SK-N-SH treated with all-trans-retinoic acid at 6 μM for 48 hours (cell line): ENCODE data around the gene GOLGA6A.
"Not testable (repeated sequence)": the region's sequence is repeated elsewhere in the genome, so short reads cannot be mapped to it uniquely, and the experiment has no call there.

Experiments used
- ARNTL ChIP-seq: fragments of 450-650 bp; formaldehyde crosslinking; IDR thresholded peaks from 2 replicates; pipeline ENCODE4 v1.5.0; 2020; ENCODE audit warnings: low read depth, mild to moderate bottlenecking, moderate library complexity, borderline replicate concordance
- CREB5 ChIP-seq: fragments of 250-450 bp; sonication (Bioruptor Pico); IDR thresholded peaks from 2 replicates; pipeline ENCODE4 v1.5.1; 2020; ENCODE audit warnings: low read depth, mild to moderate bottlenecking, moderate library complexity
- CSDC2 ChIP-seq: fragments of 250-450 bp; sonication (Bioruptor Pico); IDR thresholded peaks from 2 replicates; pipeline ENCODE4 v1.5.0; 2020; ENCODE audit warnings: mild to moderate bottlenecking, moderate library complexity
- ESRRG ChIP-seq: fragments of 250-450 bp; sonication (Bioruptor Pico); IDR thresholded peaks from 2 replicates; pipeline ENCODE4 v1.6.1; 2021; ENCODE audit warnings: mild to moderate bottlenecking
- POU6F1 ChIP-seq: fragments of 250-450 bp; sonication (Bioruptor Pico); IDR thresholded peaks from 2 replicates; pipeline ENCODE4 v1.8.0; 2021; ENCODE audit warnings: low read depth, mild to moderate bottlenecking, moderate library complexity, borderline replicate concordance
- RARB ChIP-seq: fragments of 250-450 bp; sonication (Bioruptor Pico); IDR thresholded peaks from 2 replicates; pipeline ENCODE4 v1.8.0; 2021; ENCODE audit warnings: mild to moderate bottlenecking, moderate library complexity
- SNAI2 ChIP-seq: fragments of 250-450 bp; sonication (Bioruptor Pico); IDR thresholded peaks from 2 replicates; pipeline ENCODE4 v1.5.0; 2020; ENCODE audit warnings: mild to moderate bottlenecking, moderate library complexity
- ZFP30 ChIP-seq: fragments of 450-650 bp; formaldehyde crosslinking; IDR thresholded peaks from 2 replicates; pipeline ENCODE4 v1.5.0; 2022; ENCODE audit warnings: mild to moderate bottlenecking, moderate library complexity
- ZNF70 ChIP-seq: fragments of 450-650 bp; formaldehyde crosslinking; IDR thresholded peaks from 2 replicates; pipeline ENCODE4 v1.5.0; 2020; ENCODE audit warnings: mild to moderate bottlenecking, moderate library complexity
- TF ChIP-seq, protein P1 (sequence below): fragments of 250-450 bp; sonication (Bioruptor Pico); IDR thresholded peaks from 2 replicates; pipeline ENCODE4 v1.5.0; 2020; ENCODE audit warnings: mild to moderate bottlenecking, moderate library complexity

GRCh38 chr15:74072132-74072531, 10.2 kb downstream of the GOLGA6A start:
- not testable (repeated sequence) for TF ChIP-seq POU6F1; SNAI2; ARNTL (CRISPR knock-in tag); ZNF70; CSDC2 (CRISPR knock-in tag); ESRRG; RARB (CRISPR knock-in tag); CREB5; ZFP30 (CRISPR knock-in tag)
- TF ChIP-seq, protein P1, sequence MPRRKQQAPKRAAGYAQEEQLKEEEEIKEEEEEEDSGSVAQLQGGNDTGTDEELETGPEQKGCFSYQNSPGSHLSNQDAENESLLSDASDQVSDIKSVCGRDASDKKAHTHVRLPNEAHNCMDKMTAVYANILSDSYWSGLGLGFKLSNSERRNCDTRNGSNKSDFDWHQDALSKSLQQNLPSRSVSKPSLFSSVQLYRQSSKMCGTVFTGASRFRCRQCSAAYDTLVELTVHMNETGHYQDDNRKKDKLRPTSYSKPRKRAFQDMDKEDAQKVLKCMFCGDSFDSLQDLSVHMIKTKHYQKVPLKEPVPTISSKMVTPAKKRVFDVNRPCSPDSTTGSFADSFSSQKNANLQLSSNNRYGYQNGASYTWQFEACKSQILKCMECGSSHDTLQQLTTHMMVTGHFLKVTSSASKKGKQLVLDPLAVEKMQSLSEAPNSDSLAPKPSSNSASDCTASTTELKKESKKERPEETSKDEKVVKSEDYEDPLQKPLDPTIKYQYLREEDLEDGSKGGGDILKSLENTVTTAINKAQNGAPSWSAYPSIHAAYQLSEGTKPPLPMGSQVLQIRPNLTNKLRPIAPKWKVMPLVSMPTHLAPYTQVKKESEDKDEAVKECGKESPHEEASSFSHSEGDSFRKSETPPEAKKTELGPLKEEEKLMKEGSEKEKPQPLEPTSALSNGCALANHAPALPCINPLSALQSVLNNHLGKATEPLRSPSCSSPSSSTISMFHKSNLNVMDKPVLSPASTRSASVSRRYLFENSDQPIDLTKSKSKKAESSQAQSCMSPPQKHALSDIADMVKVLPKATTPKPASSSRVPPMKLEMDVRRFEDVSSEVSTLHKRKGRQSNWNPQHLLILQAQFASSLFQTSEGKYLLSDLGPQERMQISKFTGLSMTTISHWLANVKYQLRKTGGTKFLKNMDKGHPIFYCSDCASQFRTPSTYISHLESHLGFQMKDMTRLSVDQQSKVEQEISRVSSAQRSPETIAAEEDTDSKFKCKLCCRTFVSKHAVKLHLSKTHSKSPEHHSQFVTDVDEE (CRISPR knock-in tag), result not testable (repeated sequence)
